ENCODE measurements around the gene TNP2.

The TNP2 gene
- 0 reads per million in 3 donors for total RNA-seq

DNA sequence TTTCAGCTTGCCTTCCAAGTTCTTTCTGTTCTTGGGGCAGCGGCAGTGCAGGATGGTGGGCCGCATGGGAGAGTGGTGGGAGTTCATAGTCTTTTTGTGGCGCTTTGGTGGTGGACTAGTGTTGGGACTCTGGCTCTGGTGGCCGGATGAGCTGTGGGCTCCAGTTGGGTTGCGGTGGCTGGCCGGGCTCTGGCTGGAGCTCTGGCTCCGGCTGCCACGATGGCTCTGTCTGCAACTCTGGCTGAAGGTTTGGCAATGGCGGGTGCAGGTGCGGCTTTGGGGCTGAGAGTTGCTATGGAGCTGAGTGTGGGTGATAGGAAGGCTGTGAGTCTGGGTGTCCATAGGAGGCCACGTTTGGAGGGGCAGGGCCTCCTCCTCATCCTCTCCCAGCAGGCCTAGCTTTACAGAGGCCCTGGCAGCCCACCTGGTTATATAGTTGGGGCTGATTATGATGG is at the start of gene TNP2:
TSS of gene TNP2 (minus strand) at position 405 of the 455 bp plus-strand sequence. CDS start at position 342, 63 bp downstream.
- Histone ChIP-seq H3K4me3 (ENCODE audit: insufficient read depth, low read depth, low read length, poor library complexity, severe bottlenecking) (no peak within 1 kb of the TSS), H3K27ac (ENCODE audit: insufficient read depth, low read length, poor library complexity, severe bottlenecking) (no peak within 1 kb of the TSS), H3K9me3 (ENCODE audit: control insufficient read depth, low read length) (no peaks in the 10 kb centered on the region), H3K27me3 (replicated peaks; ENCODE audit: control insufficient read depth, insufficient read depth, low read length, poor library complexity, severe bottlenecking) (no peaks in the 10 kb centered on the region), H3K36me3 (ENCODE audit: control insufficient read depth, insufficient read depth, low read length) (no peaks in the 10 kb centered on the region), H3K4me1 (ENCODE audit: control insufficient read depth, insufficient read depth, low read length, poor library complexity, severe bottlenecking) (peaks cover 5% of the 10 kb centered on the region)
- no peak for DNase-seq

DNA sequence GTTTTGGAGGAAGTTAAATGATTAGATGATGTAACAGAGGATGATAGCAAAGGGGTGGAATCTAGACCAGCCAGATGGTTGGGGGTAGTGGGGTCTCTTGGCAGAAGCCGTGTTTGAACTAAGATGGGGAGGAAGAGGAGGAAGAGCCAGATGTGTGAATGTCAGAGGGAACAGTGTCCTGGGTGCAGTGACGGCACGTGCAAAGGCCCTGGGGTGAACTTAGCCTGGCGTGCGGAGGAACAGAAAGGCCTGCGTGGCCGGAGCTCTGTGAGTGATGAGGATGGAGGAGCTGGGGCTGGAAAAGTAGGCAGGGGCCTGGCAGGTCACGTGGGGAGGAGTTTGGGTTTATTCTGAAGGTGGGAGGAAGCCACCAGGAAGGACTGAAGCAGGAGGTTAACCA is 49.7 kb upstream of the TNP2 start:
- Histone ChIP-seq H3K36me3 (ENCODE audit: control insufficient read depth, insufficient read depth, low read length) (no peaks in the 10 kb centered on the region), H3K9me3 (ENCODE audit: control insufficient read depth, low read length) (no peaks in the 10 kb centered on the region), H3K27ac (ENCODE audit: insufficient read depth, low read length, poor library complexity, severe bottlenecking) (no peak overlapping the region), H3K27me3 (replicated peaks; ENCODE audit: control insufficient read depth, insufficient read depth, low read length, poor library complexity, severe bottlenecking) (no peaks in the 10 kb centered on the region), H3K4me3 (ENCODE audit: insufficient read depth, low read depth, low read length, poor library complexity, severe bottlenecking) (no peak overlapping the region), H3K4me1 (ENCODE audit: control insufficient read depth, insufficient read depth, low read length, poor library complexity, severe bottlenecking) (no peaks in the 10 kb centered on the region)
- DNase-seq = no peak

DNA sequence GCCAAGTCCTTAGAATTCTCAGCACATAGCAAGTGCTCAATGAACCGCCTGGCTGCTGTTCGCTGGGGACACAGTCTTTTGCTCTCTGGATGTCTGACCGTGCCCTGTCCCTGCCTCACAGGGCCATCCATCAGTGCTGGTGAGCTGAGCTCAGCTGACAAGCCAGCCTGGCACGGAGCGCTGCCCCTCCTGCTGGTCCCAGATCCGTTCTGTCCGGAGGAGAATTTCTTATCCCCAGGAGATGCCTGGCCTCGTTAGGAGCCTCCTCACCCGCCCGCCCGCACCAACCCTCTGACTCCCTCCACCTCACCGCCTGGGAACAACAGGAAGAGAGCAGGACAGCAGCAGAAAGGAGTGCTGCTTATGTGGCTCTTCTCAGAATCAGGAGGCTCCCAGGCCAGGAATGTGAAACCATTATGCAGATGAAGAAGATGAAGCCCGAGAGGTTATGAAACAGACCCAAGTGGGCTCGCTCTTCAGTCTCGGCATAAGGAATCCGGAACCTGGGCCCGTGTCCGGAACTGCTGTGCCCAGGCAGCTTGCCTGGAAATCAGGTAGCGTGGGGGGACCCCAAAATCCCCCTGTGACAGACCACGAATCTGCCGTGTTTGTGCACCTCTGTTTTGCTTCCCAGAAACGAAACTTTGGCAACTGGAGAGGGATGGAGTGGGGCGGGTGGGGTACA is 47.3 kb upstream of the TNP2 start:
- Histone ChIP-seq H3K4me3 (ENCODE audit: insufficient read depth, low read depth, low read length, poor library complexity, severe bottlenecking) (no peak overlapping the region), H3K36me3 (ENCODE audit: control insufficient read depth, insufficient read depth, low read length) (no peaks in the 10 kb centered on the region), H3K4me1 (ENCODE audit: control insufficient read depth, insufficient read depth, low read length, poor library complexity, severe bottlenecking) (peaks cover 8% of the 10 kb centered on the region), H3K27me3 (replicated peaks; ENCODE audit: control insufficient read depth, insufficient read depth, low read length, poor library complexity, severe bottlenecking) (no peaks in the 10 kb centered on the region), H3K9me3 (ENCODE audit: control insufficient read depth, low read length) (no peaks in the 10 kb centered on the region), H3K27ac (ENCODE audit: insufficient read depth, low read length, poor library complexity, severe bottlenecking) (no peak overlapping the region)
- no peak for DNase-seq

DNA sequence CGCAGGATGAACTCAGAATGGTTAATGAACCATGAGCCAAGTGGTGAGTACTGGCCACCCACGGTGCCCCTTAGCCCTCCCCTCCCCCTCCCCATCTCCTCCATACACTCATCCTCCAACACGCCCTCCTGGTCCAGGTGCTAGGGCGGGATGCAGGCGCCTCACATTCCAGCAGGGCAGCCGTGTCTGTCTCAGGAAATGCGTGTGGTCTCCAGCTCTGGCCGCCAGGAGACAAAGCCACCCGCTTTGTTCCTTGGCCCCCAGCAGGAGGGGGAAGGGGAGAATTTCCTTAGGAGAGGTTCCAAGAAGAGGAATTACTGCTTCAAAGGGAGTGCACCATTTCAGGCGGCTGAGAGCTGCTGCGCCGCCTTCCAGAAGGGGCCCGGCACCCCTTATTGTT is 46.4 kb upstream of the TNP2 start:
- peaks cover 16% of the 10 kb centered on the region for H3K4me1 ChIP-seq (ENCODE audit: control insufficient read depth, insufficient read depth, low read length, poor library complexity, severe bottlenecking)
- no peaks in the 10 kb centered on the region for H3K27me3 ChIP-seq (replicated peaks; ENCODE audit: control insufficient read depth, insufficient read depth, low read length, poor library complexity, severe bottlenecking)
- H3K4me3 ChIP-seq (ENCODE audit: insufficient read depth, low read depth, low read length, poor library complexity, severe bottlenecking) = no peak overlapping the region
- H3K36me3 ChIP-seq (ENCODE audit: control insufficient read depth, insufficient read depth, low read length) = no peaks in the 10 kb centered on the region
- DNase-seq = no peak
- H3K27ac ChIP-seq (ENCODE audit: insufficient read depth, low read length, poor library complexity, severe bottlenecking) = no peak overlapping the region
- H3K9me3 ChIP-seq (ENCODE audit: control insufficient read depth, low read length) = no peaks in the 10 kb centered on the region

DNA sequence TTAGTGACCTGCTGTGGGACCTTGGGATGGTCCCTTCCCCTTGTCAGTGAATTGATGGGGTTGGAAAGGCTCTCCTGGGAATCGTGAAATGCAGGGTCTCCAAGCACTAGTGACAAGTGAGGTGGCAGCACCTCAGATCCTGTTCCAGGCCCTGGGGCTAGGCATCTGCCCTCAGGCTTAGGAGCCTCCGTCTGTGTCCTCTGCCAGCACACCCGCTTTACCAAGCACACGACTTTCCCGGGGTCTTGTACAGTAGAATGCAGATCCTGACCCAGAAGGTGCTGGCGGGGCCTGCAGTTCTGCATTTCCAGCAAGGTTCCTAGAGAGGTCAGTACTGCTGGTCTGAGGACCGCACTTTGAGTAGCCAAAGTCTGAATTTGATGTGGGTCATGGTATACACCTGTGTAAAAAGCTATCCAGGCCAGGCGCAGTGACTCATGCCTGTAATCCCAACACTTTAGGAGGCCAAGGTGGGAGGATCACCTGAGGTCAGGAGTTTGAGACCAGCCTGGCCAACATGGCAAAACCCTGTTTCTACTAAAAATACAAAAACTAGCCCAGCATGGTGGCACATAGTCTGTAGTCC is 45.3 kb upstream of the TNP2 start:
- Histone ChIP-seq H3K36me3 (ENCODE audit: control insufficient read depth, insufficient read depth, low read length) (no peaks in the 10 kb centered on the region), H3K9me3 (ENCODE audit: control insufficient read depth, low read length) (no peaks in the 10 kb centered on the region), H3K4me3 (ENCODE audit: insufficient read depth, low read depth, low read length, poor library complexity, severe bottlenecking) (no peak overlapping the region), H3K27me3 (replicated peaks; ENCODE audit: control insufficient read depth, insufficient read depth, low read length, poor library complexity, severe bottlenecking) (no peaks in the 10 kb centered on the region), H3K27ac (ENCODE audit: insufficient read depth, low read length, poor library complexity, severe bottlenecking) (no peak overlapping the region), H3K4me1 (ENCODE audit: control insufficient read depth, insufficient read depth, low read length, poor library complexity, severe bottlenecking) (peaks cover 16% of the 10 kb centered on the region)
- no peak for DNase-seq

DNA sequence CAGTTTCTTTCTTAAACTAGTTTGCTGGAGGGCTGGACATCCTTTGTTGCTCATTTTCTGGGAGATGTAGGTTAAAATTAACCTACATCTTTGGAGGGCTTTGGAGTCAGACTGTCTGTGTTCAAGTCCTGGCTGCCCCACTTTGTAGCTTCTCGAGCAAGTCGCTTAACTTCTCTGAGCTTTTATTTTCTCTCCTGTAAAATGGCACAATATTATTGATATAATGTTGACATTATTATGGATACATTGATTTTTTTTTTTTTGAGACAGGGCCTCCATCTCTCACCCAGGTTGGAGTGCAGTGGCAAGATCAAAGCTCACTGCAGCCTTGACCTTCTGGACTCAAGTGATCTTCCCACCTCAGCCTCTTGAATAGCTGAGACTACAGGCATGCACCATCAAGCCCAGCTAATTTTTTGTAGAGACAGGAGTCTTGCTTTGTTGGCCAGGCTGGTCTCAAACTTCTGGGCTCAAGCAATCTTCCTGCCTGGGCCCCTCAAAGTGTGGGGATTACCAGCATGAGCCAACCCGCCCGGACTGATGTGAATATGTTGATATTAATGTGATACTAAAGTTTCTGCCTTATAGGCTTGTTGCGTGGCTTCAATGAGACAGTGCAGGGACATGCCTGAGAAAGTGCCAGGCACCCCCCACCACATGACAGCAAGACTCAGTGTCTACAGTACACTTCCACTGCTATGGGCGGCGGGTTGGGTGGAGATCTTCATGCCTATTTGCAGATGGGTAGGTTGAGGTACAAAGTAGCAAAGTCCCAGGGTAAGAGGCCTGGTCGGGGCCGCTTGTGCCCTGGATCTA is 44.6 kb upstream of the TNP2 start:
- DNase-seq = no peak
- Histone ChIP-seq H3K4me1 (ENCODE audit: control insufficient read depth, insufficient read depth, low read length, poor library complexity, severe bottlenecking) (peaks cover 16% of the 10 kb centered on the region), H3K27me3 (replicated peaks; ENCODE audit: control insufficient read depth, insufficient read depth, low read length, poor library complexity, severe bottlenecking) (no peaks in the 10 kb centered on the region), H3K9me3 (ENCODE audit: control insufficient read depth, low read length) (no peaks in the 10 kb centered on the region), H3K4me3 (ENCODE audit: insufficient read depth, low read depth, low read length, poor library complexity, severe bottlenecking) (no peak overlapping the region), H3K36me3 (ENCODE audit: control insufficient read depth, insufficient read depth, low read length) (no peaks in the 10 kb centered on the region), H3K27ac (ENCODE audit: insufficient read depth, low read length, poor library complexity, severe bottlenecking) (no peak overlapping the region)

DNA sequence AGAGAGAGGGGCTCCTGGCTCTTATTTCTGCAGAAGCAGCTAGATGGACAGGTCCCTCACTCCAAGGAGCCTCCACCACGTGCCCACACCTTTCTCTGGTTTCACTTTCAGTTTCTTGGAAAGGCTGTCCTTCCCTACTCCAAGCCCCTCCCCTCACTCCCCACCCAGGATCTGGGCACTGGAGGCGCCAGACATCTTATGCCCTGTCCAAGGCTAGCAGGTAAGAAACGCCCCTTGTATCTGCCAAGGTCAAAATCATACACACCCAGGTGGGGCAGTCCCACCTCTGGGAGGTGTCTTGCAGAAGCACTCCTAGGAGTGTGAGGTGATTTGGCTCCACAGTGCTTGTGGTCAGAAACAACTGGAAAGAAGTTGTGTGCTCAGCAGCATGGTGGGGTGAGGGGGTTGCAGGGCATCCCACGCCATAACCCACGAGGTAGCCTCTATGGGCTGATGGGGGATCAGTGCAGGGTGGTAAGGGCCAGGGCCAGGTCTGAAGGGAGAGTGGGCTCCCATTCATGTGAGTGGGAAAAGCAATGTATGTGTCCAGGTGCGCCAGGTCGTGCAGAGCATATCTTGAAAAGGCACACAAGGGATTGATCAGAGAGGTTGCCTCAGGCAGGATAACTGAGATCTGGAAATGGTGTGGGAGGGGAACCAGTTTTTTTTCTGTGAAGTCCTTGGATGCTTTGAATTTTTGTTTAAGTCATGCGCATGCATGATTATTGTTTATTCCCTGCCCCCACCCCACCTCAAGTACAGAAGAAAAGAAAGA is 43.8 kb upstream of the TNP2 start:
- no peak overlapping the region for H3K27ac ChIP-seq (ENCODE audit: insufficient read depth, low read length, poor library complexity, severe bottlenecking)
- H3K27me3 ChIP-seq (replicated peaks; ENCODE audit: control insufficient read depth, insufficient read depth, low read length, poor library complexity, severe bottlenecking) = no peaks in the 10 kb centered on the region
- peaks cover 16% of the 10 kb centered on the region for H3K4me1 ChIP-seq (ENCODE audit: control insufficient read depth, insufficient read depth, low read length, poor library complexity, severe bottlenecking)
- DNase-seq = peak in 1 of 3 donors; percentile 14
- no peak overlapping the region for H3K4me3 ChIP-seq (ENCODE audit: insufficient read depth, low read depth, low read length, poor library complexity, severe bottlenecking)
- no peaks in the 10 kb centered on the region for H3K9me3 ChIP-seq (ENCODE audit: control insufficient read depth, low read length)
- H3K36me3 ChIP-seq (ENCODE audit: control insufficient read depth, insufficient read depth, low read length) = no peaks in the 10 kb centered on the region

DNA sequence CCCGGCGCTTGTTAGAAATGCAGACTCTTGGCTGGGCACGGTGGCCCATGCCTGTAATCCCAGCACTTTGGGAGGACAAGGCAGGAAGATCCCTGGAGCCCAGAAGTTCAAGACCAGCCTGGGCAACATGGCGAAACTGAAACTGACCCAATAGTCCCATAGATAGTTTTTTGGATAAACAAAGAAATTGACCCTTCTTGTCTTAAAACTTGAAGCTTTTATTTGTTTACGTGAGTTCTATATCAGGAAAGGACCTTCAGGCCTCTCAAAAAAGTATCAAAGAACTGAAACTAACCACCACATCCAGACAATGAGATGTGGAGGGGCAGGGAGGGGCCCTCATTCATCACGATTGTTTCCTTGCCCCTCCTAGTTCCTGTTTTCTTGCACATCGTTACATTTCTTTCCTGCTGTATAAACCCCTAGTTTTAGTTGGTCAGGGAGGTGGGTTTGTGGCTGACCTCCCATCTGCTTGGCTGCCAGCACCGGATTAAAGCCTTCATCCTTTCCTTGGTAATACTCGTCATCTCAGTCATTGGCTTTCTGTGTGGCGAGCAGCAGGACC is 42.0 kb upstream of the TNP2 start:
- Histone ChIP-seq H3K9me3 (ENCODE audit: control insufficient read depth, low read length) (no peaks in the 10 kb centered on the region), H3K4me3 (ENCODE audit: insufficient read depth, low read depth, low read length, poor library complexity, severe bottlenecking) (no peak overlapping the region), H3K27me3 (replicated peaks; ENCODE audit: control insufficient read depth, insufficient read depth, low read length, poor library complexity, severe bottlenecking) (no peaks in the 10 kb centered on the region), H3K4me1 (ENCODE audit: control insufficient read depth, insufficient read depth, low read length, poor library complexity, severe bottlenecking) (peaks cover 16% of the 10 kb centered on the region), H3K36me3 (ENCODE audit: control insufficient read depth, insufficient read depth, low read length) (no peaks in the 10 kb centered on the region), H3K27ac (ENCODE audit: insufficient read depth, low read length, poor library complexity, severe bottlenecking) (no peak overlapping the region)
- DNase-seq = no peak

DNA sequence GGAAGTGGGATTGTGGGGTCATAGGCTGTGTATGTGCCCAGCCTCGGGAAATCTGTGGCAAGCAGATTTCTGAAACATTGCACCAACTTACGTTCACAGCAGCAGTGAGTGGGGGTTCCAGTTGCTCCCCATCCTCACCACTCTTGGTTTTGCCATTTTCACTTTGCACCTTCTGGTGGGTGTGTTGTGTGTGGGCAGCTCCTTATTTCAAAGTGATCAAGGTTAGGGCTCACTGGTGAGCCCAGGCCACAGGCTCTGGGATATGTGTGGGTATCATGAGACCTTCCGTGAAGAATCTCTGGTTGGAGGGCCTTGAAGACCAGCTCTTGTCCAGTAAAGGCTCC is 41.5 kb upstream of the TNP2 start:
- DNase-seq = no peak
- H3K27me3 ChIP-seq (replicated peaks; ENCODE audit: control insufficient read depth, insufficient read depth, low read length, poor library complexity, severe bottlenecking) = no peaks in the 10 kb centered on the region
- no peaks in the 10 kb centered on the region for H3K9me3 ChIP-seq (ENCODE audit: control insufficient read depth, low read length)
- H3K36me3 ChIP-seq (ENCODE audit: control insufficient read depth, insufficient read depth, low read length) = no peaks in the 10 kb centered on the region
- no peak overlapping the region for H3K27ac ChIP-seq (ENCODE audit: insufficient read depth, low read length, poor library complexity, severe bottlenecking)
- peaks cover 16% of the 10 kb centered on the region for H3K4me1 ChIP-seq (ENCODE audit: control insufficient read depth, insufficient read depth, low read length, poor library complexity, severe bottlenecking)
- H3K4me3 ChIP-seq (ENCODE audit: insufficient read depth, low read depth, low read length, poor library complexity, severe bottlenecking) = no peak overlapping the region

All from effector memory CD4-positive, alpha-beta T cell (primary cell).